GM19351 (cell line): ENCODE measurements around the gene LRFN3.
"Not testable (repeated sequence)": the region's sequence is repeated elsewhere in the genome, so short reads cannot be mapped to it uniquely, and the experiment has no call there.

Experiments
- ATAC-seq: cut with Tn5 transposase; IDR thresholded peaks from one replicate; pipeline ENCODE4 v1.9.1; 2021; ENCODE audit warnings: mild to moderate bottlenecking, moderate library complexity; ENCODE audit not compliant: unreplicated experiment

The LRFN3 gene

GRCh38 chr19:35904311-35905068 is 31.7 kb upstream of the LRFN3 start:
- ATAC-seq, result no peak

GRCh38 chr19:35905178-35905727 is 30.9 kb upstream of the LRFN3 start:
- no peak for ATAC-seq

- no peak for ATAC-seq
Measured at GRCh38 chr19:35907377-35907745, 28.8 kb upstream of the LRFN3 start.

- no peak for ATAC-seq
Measured at GRCh38 chr19:35908010-35908441, 28.1 kb upstream of the LRFN3 start, which contains the start of gene TYROBP. TYROBP (minus strand) TSS chr19:35908295; CDS start chr19:35908228, 67 bp downstream.

GRCh38 chr19:35908973-35909683 is 27.0 kb upstream of the LRFN3 start:
- ATAC-seq, result no peak

GRCh38 chr19:35909684-35910035 is 26.5 kb upstream of the LRFN3 start:
- no peak for ATAC-seq

- ATAC-seq, result not testable (repeated sequence)
Measured at GRCh38 chr19:35910355-35910754, 25.8 kb upstream of the LRFN3 start.

GRCh38 chr19:35911173-35911572 is 25.0 kb upstream of the LRFN3 start:
- ATAC-seq, result no peak

GRCh38 chr19:35911790-35912189 is 24.4 kb upstream of the LRFN3 start:
- ATAC-seq, result no peak

- ATAC-seq, result no peak
Measured at GRCh38 chr19:35913589-35913988, 22.6 kb upstream of the LRFN3 start.

- ATAC-seq, result no peak
Measured at GRCh38 chr19:35915443-35915842, 20.7 kb upstream of the LRFN3 start.

- ATAC-seq, result no peak
Measured at GRCh38 chr19:35919306-35919705, 16.9 kb upstream of the LRFN3 start.

- no peak for ATAC-seq
Measured at GRCh38 chr19:35921012-35921411, 15.2 kb upstream of the LRFN3 start.

GRCh38 chr19:35925501-35925900 is 10.7 kb upstream of the LRFN3 start:
- ATAC-seq, result no peak

- ATAC-seq, result no peak
Measured at GRCh38 chr19:35928507-35928906, 7.7 kb upstream of the LRFN3 start.

GRCh38 chr19:35929876-35930275 is 6.3 kb upstream of the LRFN3 start:
- no peak for ATAC-seq

- ATAC-seq, result peak; percentile 88
Measured at GRCh38 chr19:35931161-35931873, 4.9 kb upstream of the LRFN3 start.

GRCh38 chr19:35931874-35932202 is 4.3 kb upstream of the LRFN3 start:
- ATAC-seq, result no peak

GRCh38 chr19:35932291-35932936 is 3.8 kb upstream of the LRFN3 start:
- no peak for ATAC-seq

- ATAC-seq, result no peak
Measured at GRCh38 chr19:35936738-35937268, 629 bp downstream of the LRFN3 start.
